Stimulated activated CD4-positive, alpha-beta T cell treated with anti-CD3 and anti-CD28 coated beads, Interleukin-12 subunit alpha, Interleukin-12 subunit beta, amount 100 ng/mL, for 4 hours (primary cell): Measurements from ENCODE around the gene BPIFB3.

Experiments
- DNase-seq: peaks from one replicate; pipeline ENCODE4 v3.0.0-alpha.2; 2020

Gene BPIFB3

GRCh38 chr20:33015700-33016580 lies 37.8 kb upstream of the BPIFB3 start:
- DNase-seq: no peak

GRCh38 chr20:33016581-33017109 lies 37.1 kb upstream of the BPIFB3 start:
- no peak for DNase-seq

GRCh38 chr20:33017542-33017941 lies 36.2 kb upstream of the BPIFB3 start:
- no peak for DNase-seq

GRCh38 chr20:33018169-33018931 lies 35.4 kb upstream of the BPIFB3 start:
- DNase-seq: no peak

- DNase-seq: no peak
These were observed 34.0 kb upstream of the BPIFB3 start for GRCh38 chr20:33019465-33020277.

- DNase-seq: no peak
These were observed 33.2 kb upstream of the BPIFB3 start for GRCh38 chr20:33020278-33021161.

GRCh38 chr20:33021879-33022278 lies 31.8 kb upstream of the BPIFB3 start:
- DNase-seq: no peak

- no peak for DNase-seq
These were observed 31.4 kb upstream of the BPIFB3 start for GRCh38 chr20:33022289-33022688.

- DNase-seq: no peak
These were observed 30.8 kb upstream of the BPIFB3 start for GRCh38 chr20:33022694-33023438.

GRCh38 chr20:33023439-33024242 lies 30.1 kb upstream of the BPIFB3 start:
- no peak for DNase-seq

- DNase-seq: no peak
These were observed 29.5 kb upstream of the BPIFB3 start for GRCh38 chr20:33024243-33024560.

- DNase-seq: no peak
These were observed 28.9 kb upstream of the BPIFB3 start for GRCh38 chr20:33024609-33025317.

- no peak for DNase-seq
These were observed 28.3 kb upstream of the BPIFB3 start for GRCh38 chr20:33025318-33025876.

GRCh38 chr20:33026072-33026778 lies 27.5 kb upstream of the BPIFB3 start:
- no peak for DNase-seq

- DNase-seq: no peak
These were observed 26.6 kb upstream of the BPIFB3 start for GRCh38 chr20:33026779-33027759.

GRCh38 chr20:33027769-33028751 lies 25.6 kb upstream of the BPIFB3 start:
- DNase-seq: no peak
